Testis (tissue), 2 donors: ENCODE data around the gene HSF4.

Source experiments
- CTCF ChIP-seq, 3 experiments: fragments of 450-650 bp in 2 of 3; fragments of 200-600 bp in 1 of 3; sonication (generic) in 1 of 3; IDR thresholded peaks; one replicate each; pipeline ENCODE4 v1.5.1; 2016 to 2019; ENCODE audit warnings: antibody characterized with exemption in 3 of 3, mild to moderate bottlenecking in 2 of 3, moderate library complexity in 1 of 3
- POLR2A ChIP-seq: fragments of 450-650 bp; IDR thresholded peaks from one replicate; pipeline ENCODE4 v1.6.1; 2017; ENCODE audit warnings: antibody characterized with exemption, mild to moderate bottlenecking, moderate library complexity

GRCh38 chr16:67187175-67187890, 22.8 kb downstream of the HSF4 start:
- no peak for TF ChIP-seq CTCF (IDR thresholded peaks at IDR 0.05)
- TF ChIP-seq POLR2A, result no peak
